ENCODE results near the gene SALL3.

GRCh38 chr18:78999939-79000338 lies 20.3 kb downstream of the SALL3 start:
- TF ChIP-seq CTCF (IDR thresholded peaks at IDR 0.05) (no peak), POLR2AphosphoS5 (IDR thresholded peaks at IDR 0.05) (no peak), POLR2A (IDR thresholded peaks at IDR 0.05) (no peak), EP300 (IDR thresholded peaks at IDR 0.05) (no peak)

All from suprapubic skin (tissue), 4 donors.